T follicular helper cell (primary cell): ENCODE data around the gene SOX30.

Experiments used
- DNase-seq: peaks from one replicate; pipeline ENCODE4 v3.0.0-alpha.2; 2020; ENCODE audit warnings: low read depth

Gene SOX30

DNA sequence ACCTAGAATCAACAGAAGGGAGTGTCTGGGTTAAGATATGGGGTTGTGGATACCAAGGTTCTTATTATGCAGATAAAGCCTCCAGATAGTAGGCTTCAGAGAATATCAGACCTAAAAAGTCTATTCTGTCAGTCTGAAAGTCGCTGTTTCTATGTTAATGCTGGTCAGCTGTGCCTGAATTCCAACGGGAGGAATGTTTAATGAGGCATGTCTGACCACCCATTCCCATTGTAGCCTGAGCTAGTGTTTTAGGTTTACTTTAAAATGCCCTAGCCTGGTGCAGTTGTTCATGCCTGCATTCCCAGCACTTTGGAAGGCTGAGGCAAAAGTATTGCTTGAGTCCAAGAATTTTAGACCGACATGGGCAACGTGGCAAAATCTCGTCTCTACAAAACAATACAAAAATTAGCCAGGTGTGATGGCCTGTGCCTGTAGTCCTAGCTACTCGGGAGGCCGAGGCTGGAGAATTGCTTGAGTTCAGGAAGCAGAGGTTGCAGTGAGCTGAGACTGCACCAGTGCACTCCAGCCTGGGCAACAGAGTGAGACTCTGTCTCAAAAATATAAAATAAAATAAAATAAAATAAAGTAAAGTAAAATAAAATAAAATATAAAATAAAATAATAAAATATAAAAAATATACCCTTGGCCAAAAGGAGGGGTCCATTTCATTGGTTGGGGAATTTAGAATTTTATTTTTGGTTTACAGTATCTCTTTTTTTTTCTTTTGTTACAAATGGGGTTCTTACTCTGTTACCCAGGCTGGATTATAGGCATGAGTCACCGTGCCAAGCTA, 7.8 kb upstream of the SOX30 start:
- DNase-seq: no peak

GRCh38 chr5:157658893-157659292, 6.7 kb upstream of the SOX30 start:
- DNase-seq: no peak

GRCh38 chr5:157657516-157657915, 5.3 kb upstream of the SOX30 start:
- DNase-seq: no peak

DNA sequence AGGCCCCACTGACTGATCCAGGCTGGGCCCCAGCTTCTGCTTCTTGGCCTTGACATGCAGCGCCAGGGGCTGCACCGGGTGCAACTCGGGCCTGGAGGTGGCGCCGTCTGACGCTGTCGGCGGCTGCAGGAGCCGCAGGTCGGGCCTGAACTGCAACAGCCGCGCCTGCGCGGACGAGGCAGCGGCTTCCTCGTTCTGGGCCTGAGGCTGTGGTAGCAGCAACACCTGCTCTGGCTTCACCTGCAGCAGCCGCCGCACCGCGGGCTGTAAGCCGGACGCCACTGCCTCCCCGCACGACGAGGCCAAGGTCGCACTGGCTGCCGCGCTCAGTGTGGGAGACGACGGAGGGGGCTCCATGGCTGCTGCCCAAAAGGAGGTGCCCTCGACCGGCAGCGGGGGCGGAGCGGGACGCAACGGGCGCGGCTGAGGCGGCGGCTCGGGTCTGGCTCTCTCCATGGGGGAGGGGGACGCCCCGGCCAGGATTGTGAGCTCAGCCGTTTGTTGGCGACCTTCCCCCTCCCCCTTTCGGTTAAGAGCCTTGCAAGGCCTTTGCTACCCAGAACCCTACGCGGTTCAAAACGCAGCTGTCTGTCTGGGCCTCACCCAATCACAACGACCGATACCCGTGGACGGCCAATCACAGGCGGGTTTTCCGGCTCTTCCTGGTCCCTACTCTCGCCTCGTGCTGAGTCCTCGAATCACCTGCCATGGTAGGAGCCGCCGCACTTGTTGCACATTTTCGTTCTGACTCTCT, 438 bp downstream of the SOX30 start:
- peak; percentile 74 for DNase-seq

- no peak for DNase-seq
Observed at GRCh38 chr5:157650991-157651611, 1.1 kb downstream of the SOX30 start.

DNA sequence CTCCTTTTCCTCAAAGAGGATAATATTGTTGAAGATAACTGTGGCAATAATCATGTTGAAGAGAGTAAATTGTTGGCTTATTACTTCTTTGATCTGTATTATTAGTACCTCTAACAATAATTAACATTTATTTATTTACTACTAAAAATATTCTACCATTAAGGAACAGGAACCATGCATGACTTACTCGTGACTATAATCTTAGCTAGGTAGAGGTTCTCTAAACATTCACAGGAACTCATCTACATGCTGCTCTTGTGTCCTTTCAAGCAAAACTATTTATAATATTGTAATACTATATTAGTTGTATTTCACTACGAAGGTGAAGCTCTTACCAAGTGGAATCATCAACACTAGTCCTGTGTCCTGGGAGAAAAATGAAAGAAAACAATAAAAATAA, 3.1 kb downstream of the SOX30 start:
- no peak for DNase-seq

DNA sequence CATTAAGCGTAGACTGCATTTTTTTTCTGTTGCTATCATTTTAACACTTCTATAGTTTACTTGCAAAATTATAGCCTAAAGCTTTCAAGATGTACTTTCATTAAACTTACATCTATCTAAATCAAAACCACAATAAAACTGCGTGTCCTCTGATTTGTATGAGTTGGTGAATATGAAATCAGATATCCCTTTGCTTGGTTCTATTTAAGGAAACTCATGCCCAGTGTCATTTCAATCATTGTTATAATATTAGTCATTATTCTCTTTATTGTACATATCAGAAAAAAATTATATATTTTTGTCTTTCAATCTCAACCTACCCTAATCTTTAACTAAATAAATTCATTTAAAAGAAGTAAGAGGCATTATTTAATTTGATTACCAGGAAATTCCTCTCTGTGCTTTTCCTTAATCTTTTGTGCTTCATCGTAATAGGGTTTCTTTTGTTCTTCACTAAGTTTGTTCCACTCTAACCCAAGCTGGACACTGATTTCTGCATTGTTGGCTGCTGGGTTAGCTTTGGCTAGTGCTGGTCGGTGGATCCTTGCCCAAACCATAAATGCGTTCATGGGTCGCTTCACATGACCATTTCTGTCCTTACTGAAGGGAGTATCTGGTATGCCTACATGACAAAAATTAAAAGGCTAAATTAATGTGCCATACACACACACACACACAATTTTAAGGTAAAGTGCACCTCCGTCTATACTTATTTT, 3.8 kb downstream of the SOX30 start:
- DNase-seq: no peak

- no peak for DNase-seq
Observed at GRCh38 chr5:157640406-157641066, 11.7 kb downstream of the SOX30 start.

DNA sequence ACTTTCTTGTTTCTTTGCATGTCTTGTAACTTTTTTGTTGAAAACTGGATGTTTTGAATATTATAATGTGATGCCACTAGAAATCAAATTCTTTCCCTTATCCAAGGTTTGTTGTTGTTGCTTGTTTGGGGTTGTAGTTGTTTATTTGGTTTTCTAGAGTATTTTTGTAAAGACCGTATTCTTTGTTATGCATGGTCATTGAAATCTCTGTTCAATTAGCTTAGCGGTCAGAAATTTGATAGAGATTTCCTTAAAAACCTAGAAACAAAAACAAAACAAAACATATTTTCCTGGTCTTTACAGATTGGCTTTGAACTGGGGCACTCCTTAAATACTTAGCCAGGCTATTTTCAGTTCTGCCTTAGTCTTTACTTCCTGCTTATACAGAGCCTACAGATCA, 21.9 kb downstream of the SOX30 start:
- DNase-seq: no peak

- no peak for DNase-seq
Observed at GRCh38 chr5:157626831-157627230, 25.4 kb downstream of the SOX30 start.

DNA sequence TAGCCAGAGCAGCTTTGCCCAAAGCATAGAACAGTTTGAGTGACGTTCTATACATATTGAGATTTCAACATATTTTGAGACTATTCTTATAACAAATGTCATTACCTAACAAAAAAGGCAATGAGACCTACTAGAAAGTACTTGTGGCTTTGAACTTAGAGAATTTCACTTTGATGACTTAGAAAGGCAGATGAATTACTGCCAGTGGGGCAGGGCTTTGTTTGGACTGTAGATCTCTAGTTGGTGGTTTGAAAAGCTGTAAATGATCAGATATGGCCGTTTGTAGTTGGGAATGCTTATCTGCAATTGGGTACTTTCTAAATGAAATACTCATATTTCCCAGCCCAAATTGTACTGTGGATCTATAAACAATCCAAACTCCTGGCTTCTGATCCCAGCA, 28.1 kb downstream of the SOX30 start:
- no peak for DNase-seq

DNA sequence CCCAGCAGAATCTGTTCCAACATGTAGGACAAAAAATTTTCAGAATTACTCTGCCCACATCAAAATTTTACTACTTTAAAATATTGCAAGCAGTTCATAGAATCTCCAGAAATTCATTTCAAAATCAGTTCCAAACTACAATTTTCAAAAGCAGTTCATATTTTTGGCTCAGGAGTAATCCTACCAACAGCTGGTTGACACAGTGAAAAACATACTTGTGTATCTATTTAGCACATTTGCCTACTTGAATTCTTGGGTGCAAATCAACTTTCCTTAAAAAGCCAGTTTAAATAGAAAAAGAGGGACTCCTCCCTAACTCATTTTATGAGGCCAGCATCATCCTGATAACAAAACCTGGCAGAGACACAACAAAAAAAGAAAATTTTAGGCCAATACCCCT, 31.5 kb downstream of the SOX30 start:
- no peak for DNase-seq

DNA sequence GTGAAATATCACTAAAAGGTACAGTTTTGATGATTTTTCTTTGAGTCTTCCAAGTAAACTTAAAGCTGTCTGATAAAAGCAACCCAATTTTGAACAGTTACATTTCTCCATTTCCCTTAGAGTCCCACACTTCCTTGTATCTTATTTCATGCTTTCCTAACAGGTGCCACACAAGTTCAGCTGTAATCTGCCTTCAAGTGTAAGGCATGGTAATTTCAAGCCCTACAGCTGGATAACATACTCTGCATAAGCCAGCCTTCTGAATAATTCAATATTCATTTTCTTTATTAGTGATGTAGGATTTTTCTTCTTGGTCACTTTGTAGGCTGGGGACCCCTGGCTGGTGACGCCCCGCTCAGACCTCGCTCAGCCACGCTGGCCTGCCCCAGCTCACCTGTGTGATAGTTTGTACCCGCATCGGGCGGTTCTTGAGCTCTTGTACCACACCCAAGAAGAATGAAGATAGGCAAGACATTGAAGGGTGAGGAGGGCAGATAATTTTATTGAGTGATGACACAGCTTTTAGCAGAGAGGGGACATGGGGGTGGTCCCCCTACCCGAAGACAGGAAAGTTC, 34.0 kb downstream of the SOX30 start:
- DNase-seq: no peak

- no peak for DNase-seq
Observed at GRCh38 chr5:157616785-157617184, 35.5 kb downstream of the SOX30 start.

DNA sequence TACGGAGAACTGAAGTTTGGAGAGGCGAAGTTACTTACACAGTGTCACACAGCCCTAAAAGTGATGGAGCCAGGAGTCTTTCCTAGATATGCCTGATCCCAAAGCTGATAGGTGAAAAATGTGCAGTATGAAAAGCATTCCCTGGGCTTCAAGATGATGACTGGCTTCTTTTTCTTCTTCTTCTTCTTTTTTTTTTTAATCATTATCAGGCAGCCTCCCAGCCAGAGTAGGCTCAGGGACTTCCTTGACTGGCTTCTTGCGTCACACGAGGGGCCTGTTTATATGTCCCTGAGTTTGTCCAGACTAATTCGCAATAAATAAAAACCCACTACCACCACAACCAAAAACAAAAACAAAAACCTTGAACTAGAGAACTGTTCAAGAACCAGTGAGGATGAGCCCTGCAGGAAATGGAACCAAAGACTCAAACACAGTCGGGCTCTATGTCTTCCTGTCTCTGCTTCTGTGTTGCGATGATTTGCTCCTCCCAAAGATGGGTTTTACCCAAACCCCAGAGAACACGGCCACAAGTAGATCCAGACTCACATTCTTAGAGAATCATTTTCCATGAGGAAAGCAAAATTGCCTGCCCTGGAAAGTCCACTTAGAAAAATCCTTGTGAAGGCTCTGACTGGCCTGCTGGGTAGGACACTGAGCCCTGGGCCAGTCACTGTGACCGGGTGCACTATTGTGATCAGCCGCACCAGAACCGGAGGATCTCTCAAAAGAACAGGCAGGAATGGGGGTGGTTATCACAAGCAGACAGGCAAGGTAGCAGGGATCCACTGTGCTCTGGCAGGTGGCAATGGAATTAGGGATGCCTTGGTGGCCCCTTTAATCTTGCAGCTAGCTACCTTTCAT, 38.6 kb downstream of the SOX30 start:
- DNase-seq: no peak

GRCh38 chr5:157612581-157612980, 39.7 kb downstream of the SOX30 start:
- no peak for DNase-seq

DNA sequence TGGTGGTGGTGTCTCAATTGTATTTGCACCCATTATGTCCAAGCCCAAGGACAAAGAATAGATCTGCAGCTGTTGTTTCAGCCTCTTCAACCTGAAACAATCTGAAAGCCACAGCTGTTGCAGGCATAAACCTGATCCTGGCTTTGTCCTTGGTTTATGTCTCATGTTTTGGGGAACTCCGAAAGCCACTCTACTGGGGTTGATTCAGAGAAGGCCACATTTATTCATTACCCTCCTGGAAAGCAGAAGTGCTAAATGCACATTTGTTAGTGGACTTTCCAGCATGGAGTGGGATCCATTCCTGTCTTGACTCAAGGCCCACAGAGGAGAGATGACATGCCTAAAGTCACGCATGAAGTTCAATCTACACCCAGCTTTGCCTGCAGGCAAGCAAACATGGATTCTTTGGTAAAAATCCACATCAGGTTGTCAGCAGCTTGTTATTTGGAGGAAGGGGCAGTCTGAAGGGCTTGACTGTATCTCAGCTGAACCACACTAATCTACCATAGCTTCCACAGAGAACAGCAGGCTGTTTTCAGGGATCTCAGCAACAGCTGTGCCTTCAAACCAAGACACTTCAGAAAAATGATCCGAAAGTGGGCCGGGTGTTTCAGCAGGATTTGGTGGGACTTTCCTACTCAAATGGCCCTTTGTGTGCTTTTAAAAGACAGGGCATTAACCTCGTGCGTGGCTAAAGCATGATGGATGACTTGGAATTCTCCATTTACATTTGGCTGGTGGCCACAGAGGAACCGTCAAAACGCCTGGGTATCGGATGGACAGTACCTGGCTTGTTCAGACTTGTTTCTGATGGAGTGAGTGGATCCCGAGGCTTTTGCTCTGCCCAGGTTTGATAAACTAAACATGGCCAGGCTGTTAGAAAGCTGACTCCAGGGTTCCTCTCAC, 40.4 kb downstream of the SOX30 start:
- no peak for DNase-seq

GRCh38 chr5:157610990-157611389, 41.2 kb downstream of the SOX30 start:
- no peak for DNase-seq

- no peak for DNase-seq
Observed at GRCh38 chr5:157608972-157609565, 43.2 kb downstream of the SOX30 start.
